ENCODE data around the gene ANO10. TPM values are rescaled to one million over a fixed set of nuclear protein-coding genes. Genes with fewer than 3 reads are reported as not detected.

The ANO10 gene
- total RNA-seq, 3 donors from 2014 or later, result 27.4 to 31.8 (median 28.5) TPM

- Histone ChIP-seq H3K27me3 (no peaks in the 10 kb centered on the region), H3K9me3 (no peaks in the 10 kb centered on the region), H3K27ac (peak overlapping the region in 1 of 2 donors; percentile 27), H3K4me1 (no peaks in the 10 kb centered on the region), H3K36me3 (no peaks in the 10 kb centered on the region), H3K4me3 (no peak overlapping the region)
- DNase-seq (ENCODE audit: low spot score in 2 of 2), result no peak
- intact Hi-C loops (cut with DNase I; ENCODE audit: low total_unique reads), result no loop called here
- TF ChIP-seq CTCF (IDR thresholded peaks at IDR 0.05) (no peak), POLR2AphosphoS5 (IDR thresholded peaks at IDR 0.05) (no peak), POLR2A (IDR thresholded peaks at IDR 0.05) (no peak)
Measured at GRCh38 chr3:43394041-43394554, 227.7 kb downstream of the ANO10 start.

- Histone ChIP-seq H3K4me1 (no peaks in the 10 kb centered on the region), H3K36me3 (no peaks in the 10 kb centered on the region), H3K27ac (peak overlapping the region in 1 of 2 donors; percentile 38), H3K4me3 (no peak overlapping the region), H3K9me3 (no peaks in the 10 kb centered on the region), H3K27me3 (no peaks in the 10 kb centered on the region)
- intact Hi-C loops (cut with DNase I; ENCODE audit: low total_unique reads), result no loop called here
- no peak for DNase-seq (ENCODE audit: low spot score in 2 of 2)
- no peak for TF ChIP-seq POLR2AphosphoS5 (IDR thresholded peaks at IDR 0.05)
- no peak for TF ChIP-seq CTCF (IDR thresholded peaks at IDR 0.05)
- TF ChIP-seq POLR2A (IDR thresholded peaks at IDR 0.05), result no peak
Measured at GRCh38 chr3:43391621-43392020, 230.2 kb downstream of the ANO10 start.

- TF ChIP-seq CTCF (IDR thresholded peaks at IDR 0.05), result no peak
- no peak for TF ChIP-seq POLR2A (IDR thresholded peaks at IDR 0.05)
- no peak for TF ChIP-seq POLR2AphosphoS5 (IDR thresholded peaks at IDR 0.05)
- peak overlapping the region; percentile 60 to 89 for H3K27ac ChIP-seq
Measured at GRCh38 chr3:43390255-43390588, 231.6 kb downstream of the ANO10 start.

GRCh38 chr3:43389388-43390254 lies 232.2 kb downstream of the ANO10 start:
- no peaks in the 10 kb centered on the region for H3K4me1 ChIP-seq
- no peaks in the 10 kb centered on the region for H3K27me3 ChIP-seq
- intact Hi-C loops (cut with DNase I; ENCODE audit: low total_unique reads), result no loop called here
- TF ChIP-seq CTCF (IDR thresholded peaks at IDR 0.05), result no peak
- TF ChIP-seq POLR2AphosphoS5 (IDR thresholded peaks at IDR 0.05), result peak in 2 of 3 donors; percentile 37 to 51
- H3K9me3 ChIP-seq, result peaks cover 0 to 1% of the 10 kb centered on the region in 2 donors
- peak in 1 of 2 donors; percentile 25 for DNase-seq (ENCODE audit: low spot score in 2 of 2)
- peak overlapping the region; percentile 60 to 89 for H3K27ac ChIP-seq
- no peaks in the 10 kb centered on the region for H3K36me3 ChIP-seq
- H3K4me3 ChIP-seq, result no peak overlapping the region

More at GRCh38 chr3:43390255-43390588, 231.6 kb downstream of the ANO10 start:
- H3K4me3 ChIP-seq, result no peak overlapping the region
- intact Hi-C loops (cut with DNase I; ENCODE audit: low total_unique reads), result no loop called here
- no peaks in the 10 kb centered on the region for H3K9me3 ChIP-seq
- H3K4me1 ChIP-seq, result no peaks in the 10 kb centered on the region
- no peaks in the 10 kb centered on the region for H3K27me3 ChIP-seq
- H3K36me3 ChIP-seq, result no peaks in the 10 kb centered on the region
- DNase-seq (ENCODE audit: low spot score in 2 of 2), result no peak

- Histone ChIP-seq H3K27me3 (no peaks in the 10 kb centered on the region), H3K4me1 (no peaks in the 10 kb centered on the region), H3K36me3 (no peaks in the 10 kb centered on the region), H3K4me3 (no peak overlapping the region), H3K27ac (peak overlapping the region in 1 of 2 donors; percentile 89), H3K9me3 (peaks cover 0 to 4% of the 10 kb centered on the region in 2 donors)
- TF ChIP-seq CTCF (IDR thresholded peaks at IDR 0.05), result no peak
- no peak for TF ChIP-seq POLR2AphosphoS5 (IDR thresholded peaks at IDR 0.05)
- no peak for TF ChIP-seq POLR2A (IDR thresholded peaks at IDR 0.05)
- intact Hi-C loops (cut with DNase I; ENCODE audit: low total_unique reads), result no loop called here
- no peak for DNase-seq (ENCODE audit: low spot score in 2 of 2)
Measured at GRCh38 chr3:43388915-43389314, 232.9 kb downstream of the ANO10 start.
